ENCODE measurements around the gene ATP2B1. TPM values are rescaled to one million over a fixed set of nuclear protein-coding genes. Genes with fewer than 3 reads are reported as not detected.

ATP2B1 gene
- total and polyA plus RNA-seq, 2 of the 13 experiments (the other 11 are each of a cell fraction or from before 2014, with no cell fraction given), result 12.1 to 60.2 TPM

DNA sequence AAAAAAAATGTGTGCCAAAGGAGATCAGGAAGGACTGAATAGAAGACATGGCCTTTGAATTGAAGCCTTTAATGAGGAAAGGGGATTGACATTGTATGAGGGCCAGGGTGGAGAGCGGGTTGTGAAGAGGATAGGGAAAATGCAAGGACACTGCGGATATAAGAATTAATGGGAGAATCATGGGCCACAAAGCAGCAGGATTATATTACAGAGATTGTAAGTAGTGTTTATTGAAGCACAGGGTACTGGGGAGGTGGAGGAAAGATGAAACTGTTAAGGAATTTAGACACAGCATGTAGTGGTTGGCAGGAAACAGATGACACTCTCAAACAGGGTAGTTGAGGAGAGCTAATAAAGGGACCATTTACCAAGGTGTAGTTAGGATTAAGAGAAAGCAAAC, 166.4 kb downstream of the ATP2B1 start:
- in situ Hi-C loops (cut with HindIII; ENCODE audit: extremely low pct_ligation_motif_present, low pct_unique_long_range_greater_than_20kb), result loop anchor here (5.0 to 25.0 kb wide), 3 partner anchors 163 to 560 kb away; partner anchors contain the start of gene ATP2B1
- DNase-seq (ENCODE audit: low spot score), result no peak
- Histone ChIP-seq H3K4me1 (ENCODE audit: insufficient read depth, low read length) (peaks cover 29% of the 10 kb centered on the region), H3K4me3 (replicated peaks in 1 of 3; ENCODE audit: insufficient read depth in 1 of 3, low read depth in 2 of 3, low read length in 3 of 3) (no peak overlapping the region), H3K4me2 (ENCODE audit: low read depth, low read length) (no peak overlapping the region), H4K20me1 (ENCODE audit: insufficient read depth, low read length) (no peaks in the 10 kb centered on the region; the same call in 1 of the 2 replicates), H3K9me3 (ENCODE audit: low read length) (no peaks in the 10 kb centered on the region), H3K36me3 (replicated peaks in 1 of 2; ENCODE audit: control insufficient read depth in 1 of 2, insufficient read depth in 2 of 2, low read length in 2 of 2) (no peaks in the 10 kb centered on the region), H3K9ac (ENCODE audit: insufficient read depth, low read depth, low read length) (no peak overlapping the region), H3K27ac (ENCODE audit: extremely low read length, insufficient read depth, low read length) (no peak overlapping the region), H2AFZ (ENCODE audit: low read length) (no peak overlapping the region), H3K79me2 (ENCODE audit: insufficient read depth, low read length) (no peaks in the 10 kb centered on the region), H3K27me3 (ENCODE audit: control insufficient read depth in 1 of 2, insufficient read depth in 2 of 2, low read length in 2 of 2) (no peaks in the 10 kb centered on the region)
- FAIRE-seq, result no peak
- intact Hi-C loops (cut with micrococcal nuclease; ENCODE audit: unreplicated experiment), result loop anchor here (5.0 kb wide), 4 partner anchors 90 to 1400 kb away; partner anchors contain the start of gene ATP2B1
- no TSS peak for BruUV-seq (replicated peaks)
- CTCF ChIA-PET (ENCODE audit: low intra/inter-chr PET ratio, low total read pairs), result interaction anchor here (2.4 kb wide), 1 partner anchor 561 kb away, joined by 12 read pairs; no protein-coding TSS in a partner anchor
- no peak for ATAC-seq
- WGBS (ENCODE audit: low lambda C conversion rate), result 97% methylated on average over 2 of the region's 2 CpGs
- POLR2A ChIA-PET, result no interaction called here
- TF ChIP-seq ZNF883 (CRISPR knock-in tag; IDR thresholded peaks at IDR 0.05; ENCODE audit: not compliant biosample characterization) (no peak), ZNF572 (CRISPR knock-in tag; IDR thresholded peaks at IDR 0.05) (no peak), RCOR2 (CRISPR knock-in tag; IDR thresholded peaks at IDR 0.05) (no peak), ZNF234 (CRISPR knock-in tag; conservative IDR thresholded peaks at IDR 0.05) (no peak), ZNF12 (CRISPR knock-in tag; IDR thresholded peaks at IDR 0.05) (no peak), RAD51 (IDR thresholded peaks at IDR 0.05; ENCODE audit: borderline replicate concordance) (no peak)
- TF ChIP-seq, protein P1, sequence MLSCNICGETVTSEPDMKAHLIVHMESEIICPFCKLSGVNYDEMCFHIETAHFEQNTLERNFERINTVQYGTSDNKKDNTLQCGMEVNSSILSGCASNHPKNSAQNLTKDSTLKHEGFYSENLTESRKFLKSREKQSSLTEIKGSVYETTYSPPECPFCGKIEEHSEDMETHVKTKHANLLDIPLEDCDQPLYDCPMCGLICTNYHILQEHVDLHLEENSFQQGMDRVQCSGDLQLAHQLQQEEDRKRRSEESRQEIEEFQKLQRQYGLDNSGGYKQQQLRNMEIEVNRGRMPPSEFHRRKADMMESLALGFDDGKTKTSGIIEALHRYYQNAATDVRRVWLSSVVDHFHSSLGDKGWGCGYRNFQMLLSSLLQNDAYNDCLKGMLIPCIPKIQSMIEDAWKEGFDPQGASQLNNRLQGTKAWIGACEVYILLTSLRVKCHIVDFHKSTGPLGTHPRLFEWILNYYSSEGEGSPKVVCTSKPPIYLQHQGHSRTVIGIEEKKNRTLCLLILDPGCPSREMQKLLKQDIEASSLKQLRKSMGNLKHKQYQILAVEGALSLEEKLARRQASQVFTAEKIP (CRISPR knock-in tag; IDR thresholded peaks at IDR 0.05; ENCODE audit: borderline replicate concordance), result no peak
- TF ChIP-seq, protein P2, sequence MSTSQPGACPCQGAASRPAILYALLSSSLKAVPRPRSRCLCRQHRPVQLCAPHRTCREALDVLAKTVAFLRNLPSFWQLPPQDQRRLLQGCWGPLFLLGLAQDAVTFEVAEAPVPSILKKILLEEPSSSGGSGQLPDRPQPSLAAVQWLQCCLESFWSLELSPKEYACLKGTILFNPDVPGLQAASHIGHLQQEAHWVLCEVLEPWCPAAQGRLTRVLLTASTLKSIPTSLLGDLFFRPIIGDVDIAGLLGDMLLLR (CRISPR knock-in tag; IDR thresholded peaks at IDR 0.05), result no peak
